SHP77 (cell line): ENCODE results near the gene TM9SF4.

Experiments
- DNase-seq, 2 experiments: peaks; one replicate each; lab custom pipeline; 2025; lab: John Stamatoyannopoulos, UW

The TM9SF4 gene

GRCh38 chr20:32208499-32209154 lies 99.1 kb downstream of the TM9SF4 start:
- DNase-seq = no peak

DNA sequence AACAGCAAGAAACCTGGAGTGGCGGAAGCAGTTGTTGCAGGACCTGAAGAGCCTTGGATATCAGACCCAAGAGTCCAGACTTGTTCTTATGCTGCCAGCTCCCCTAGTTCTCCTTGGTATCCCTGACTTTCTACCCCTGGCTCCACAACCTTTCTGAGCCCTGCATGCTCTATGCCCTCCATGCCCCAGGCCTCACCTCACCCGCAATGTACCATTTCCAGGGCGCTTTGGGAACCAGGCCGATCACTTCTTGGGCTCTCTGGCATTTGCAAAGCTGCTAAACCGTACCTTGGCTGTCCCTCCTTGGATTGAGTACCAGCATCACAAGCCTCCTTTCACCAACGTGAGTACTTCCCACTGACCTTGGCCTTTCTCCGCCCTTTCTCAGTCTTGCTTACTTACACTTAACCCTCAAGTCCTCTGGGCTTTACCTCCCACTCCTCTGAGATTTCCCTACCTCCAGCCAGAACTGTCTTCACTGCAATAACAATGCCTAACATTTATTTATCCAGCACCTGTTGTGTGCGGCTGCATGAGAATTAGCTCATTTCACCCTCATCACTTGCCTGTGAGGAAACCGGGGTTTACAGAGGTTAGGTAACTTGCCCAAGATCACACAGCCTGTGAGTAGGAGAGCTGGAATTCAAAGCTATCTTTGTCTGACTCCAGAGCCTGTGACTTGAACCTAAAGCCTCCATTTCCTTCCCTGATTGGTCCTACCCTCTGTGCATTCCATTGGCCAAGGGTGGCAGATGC lies 100.5 kb downstream of the TM9SF4 start:
- no peak for DNase-seq

DNA sequence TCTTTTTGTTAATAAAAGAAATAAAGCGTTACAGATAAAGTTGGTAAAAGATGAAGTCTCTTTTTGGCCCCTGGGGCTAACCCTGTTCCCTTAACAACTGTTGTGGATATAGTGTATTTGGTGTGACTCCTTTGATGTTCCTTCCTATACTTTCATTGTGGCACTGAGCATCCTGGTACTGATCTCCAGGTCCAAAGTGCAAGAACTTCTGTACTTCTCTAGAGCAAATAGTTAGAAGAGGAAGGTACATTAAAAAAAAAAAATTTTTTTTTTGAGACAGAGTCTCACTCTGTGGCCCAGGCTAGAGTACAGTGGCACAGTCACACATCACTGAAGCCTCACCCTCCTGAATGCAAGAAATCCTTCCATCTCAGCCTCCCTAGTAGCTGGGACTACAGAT lies 104.4 kb downstream of the TM9SF4 start:
- no peak for DNase-seq

- DNase-seq = no peak
These were observed 105.6 kb downstream of the TM9SF4 start for GRCh38 chr20:32215147-32215546.

DNA sequence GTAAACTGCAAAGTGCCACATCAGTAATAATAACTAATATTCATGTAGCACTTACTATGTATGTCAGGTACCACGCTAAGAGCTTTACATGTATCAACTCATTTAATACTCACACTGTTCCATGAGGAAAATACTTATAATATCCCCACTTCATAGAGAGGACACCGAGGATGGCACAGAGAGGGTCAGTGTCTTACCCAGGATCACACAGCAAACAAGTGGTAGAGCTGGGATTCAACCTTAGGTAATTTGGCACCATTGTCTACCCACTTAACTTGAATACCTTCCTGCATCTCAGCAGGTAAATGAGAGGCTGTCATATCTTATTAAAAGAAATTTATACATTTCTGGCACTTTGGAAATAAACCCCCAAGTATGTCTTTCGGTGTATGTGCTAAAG lies 106.2 kb downstream of the TM9SF4 start:
- DNase-seq = no peak

- no peak for DNase-seq
These were observed 106.9 kb downstream of the TM9SF4 start for GRCh38 chr20:32216179-32217142.
